NB4 (cell line): ENCODE data around the gene MED28.

Experiments
- DNase-seq: peaks from one replicate; pipeline ENCODE4 v3.0.0; 2010; ENCODE audit warnings: low read depth
- H3K4me3 ChIP-seq: one replicate; pipeline ENCODE4 v1.5.1; 2011; ENCODE audit warnings: mild to moderate bottlenecking, low read depth, low read length, moderate library complexity
- CTCF ChIP-seq: IDR thresholded peaks from one replicate; pipeline ENCODE4 v1.5.1; 2012; ENCODE audit warnings: low read depth, low read length
- MAX ChIP-seq: IDR thresholded peaks from 2 replicates; pipeline ENCODE4 v1.6.1; 2011; ENCODE audit warnings: low read depth, low read length
- MYC ChIP-seq: IDR thresholded peaks from 2 replicates; pipeline ENCODE4 v1.6.1; 2011; ENCODE audit warnings: low read depth, low read length
- POLR2A ChIP-seq: IDR thresholded peaks from 2 replicates; pipeline ENCODE4 v1.6.1; 2011; ENCODE audit warnings: mild to moderate bottlenecking; ENCODE audit not compliant: insufficient read length; ENCODE audit errors: extremely low read depth

MED28 gene

GRCh38 chr4:17624821-17625220 lies 10.4 kb downstream of the MED28 start:
- H3K4me3 ChIP-seq = no peak overlapping the region
- TF ChIP-seq MAX = no peak
- no peak for DNase-seq

GRCh38 chr4:17630228-17630627 lies 15.8 kb downstream of the MED28 start:
- DNase-seq = no peak
- TF ChIP-seq POLR2A = no peak
- TF ChIP-seq MAX = no peak
- no peak for TF ChIP-seq MYC
- no peak for TF ChIP-seq CTCF
- no peak overlapping the region for H3K4me3 ChIP-seq

GRCh38 chr4:17633600-17633999 lies 19.2 kb downstream of the MED28 start:
- H3K4me3 ChIP-seq = no peak overlapping the region
- no peak for TF ChIP-seq MAX
- TF ChIP-seq CTCF = no peak
- no peak for TF ChIP-seq POLR2A
- no peak for DNase-seq

GRCh38 chr4:17635056-17635455 lies 20.6 kb downstream of the MED28 start:
- no peak for TF ChIP-seq MAX
- no peak for TF ChIP-seq CTCF
- no peak for TF ChIP-seq MYC
- TF ChIP-seq POLR2A = no peak
- H3K4me3 ChIP-seq = no peak overlapping the region
- DNase-seq = no peak

GRCh38 chr4:17636341-17636695 lies 21.9 kb downstream of the MED28 start:
- no peak for DNase-seq
- TF ChIP-seq CTCF (no peak), POLR2A (no peak), MYC (no peak)
- H3K4me3 ChIP-seq = no peak overlapping the region

GRCh38 chr4:17636696-17637622 lies 22.5 kb downstream of the MED28 start:
- no peak overlapping the region for H3K4me3 ChIP-seq
- TF ChIP-seq CTCF (peak; percentile 93), MYC (no peak), MAX (no peak), POLR2A (no peak)
- DNase-seq = peak; percentile 83
